ENCODE data around the gene EFHC1. TPM values are rescaled to one million over a fixed set of nuclear protein-coding genes. Genes with fewer than 3 reads are reported as not detected.

Gene EFHC1
- total RNA-seq, 1 experiment from 2014 or later, result 12.4 TPM

GRCh38 chr6:52523378-52524142 lies 103.4 kb downstream of the EFHC1 start:
- BruUV-seq (replicated peaks), result no TSS peak
- peaks cover 5% of the 10 kb centered on the region; the same call in 1 of the 2 replicates for H3K79me2 ChIP-seq (ENCODE audit: insufficient read depth, low read length)
- H3K4me1 ChIP-seq (ENCODE audit: control insufficient read depth in 1 of 2, insufficient read depth in 2 of 2, low read length in 2 of 2), result peaks cover 23 to 31% of the 10 kb centered on the region in 2 experiments; a peak in 3 of 4 replicates
- no peak for DNase-seq (ENCODE audit: low read depth, low spot score)
- RAD21 ChIA-PET (ENCODE audit: low non-redundant PET in 1 of 2, low total read pairs in 2 of 2, uncharacterized antibody in 2 of 2, unreplicated experiment in 2 of 2), result no interaction called here
- H3K27me3 ChIP-seq (ENCODE audit: insufficient read depth, low read length), result no peaks in the 10 kb centered on the region
- 0 out of 2 replicates have a peak, but pooled peaks cover 2% of the 10 kb centered on the region for H3K9me2 ChIP-seq (ENCODE audit: insufficient read depth)
- H3K9ac ChIP-seq (ENCODE audit: low read length), result no peak overlapping the region
- no peaks in the 10 kb centered on the region for H3K9me3 ChIP-seq (ENCODE audit: control insufficient read depth in 1 of 2, insufficient read depth in 1 of 2, low read depth in 1 of 2, low read length in 2 of 2)
- POLR2A ChIA-PET, result no interaction called here
- H3K36me3 ChIP-seq (ENCODE audit: control insufficient read depth in 1 of 2, insufficient read depth in 2 of 2, low read length in 2 of 2), result no peaks in the 10 kb centered on the region
- ATAC-seq, result no peak
- no peaks in the 10 kb centered on the region for H4K20me1 ChIP-seq (ENCODE audit: insufficient read depth)
- H3K27ac ChIP-seq (ENCODE audit: low read depth, low read length), result no peak overlapping the region
- intact Hi-C loops (cut with micrococcal nuclease), result no loop called here
- no peak overlapping the region for H2AFZ ChIP-seq (ENCODE audit: low read depth, low read length, poor library complexity, severe bottlenecking)
- CTCF ChIA-PET, result no interaction called here
- TF ChIP-seq REST (IDR thresholded peaks at IDR 0.05; ENCODE audit: low read depth) (no peak), ZNF274 (IDR thresholded peaks at IDR 0.05; ENCODE audit: low read depth, low read length) (no peak)
- no peak overlapping the region for H3K4me3 ChIP-seq (replicated peaks in 1 of 2; ENCODE audit: low read depth in 1 of 2, low read length in 2 of 2)
- H3K4me2 ChIP-seq (ENCODE audit: low read length), result 0 out of 2 replicates have a peak overlapping the region, but pooled peaks have one; percentile 52

- ATAC-seq, result no peak
- intact Hi-C loops (cut with micrococcal nuclease), result no loop called here
- Histone ChIP-seq H3K27ac (ENCODE audit: low read depth, low read length) (no peak overlapping the region), H2AFZ (ENCODE audit: low read depth, low read length, poor library complexity, severe bottlenecking) (no peak overlapping the region), H3K36me3 (ENCODE audit: control insufficient read depth in 1 of 2, insufficient read depth in 2 of 2, low read length in 2 of 2) (no peaks in the 10 kb centered on the region), H3K4me2 (ENCODE audit: low read length) (no peak overlapping the region), H3K4me1 (ENCODE audit: control insufficient read depth in 1 of 2, insufficient read depth in 2 of 2, low read length in 2 of 2) (peaks cover 17 to 25% of the 10 kb centered on the region in 2 experiments; a peak in 3 of 4 replicates), H4K20me1 (ENCODE audit: insufficient read depth) (no peaks in the 10 kb centered on the region), H3K9me3 (ENCODE audit: control insufficient read depth in 1 of 2, insufficient read depth in 1 of 2, low read depth in 1 of 2, low read length in 2 of 2) (no peaks in the 10 kb centered on the region), H3K79me2 (ENCODE audit: insufficient read depth, low read length) (peaks cover 5% of the 10 kb centered on the region; the same call in 1 of the 2 replicates), H3K9ac (ENCODE audit: low read length) (no peak overlapping the region), H3K9me2 (ENCODE audit: insufficient read depth) (no peaks in the 10 kb centered on the region), H3K4me3 (replicated peaks in 1 of 2; ENCODE audit: low read depth in 1 of 2, low read length in 2 of 2) (no peak overlapping the region), H3K27me3 (ENCODE audit: insufficient read depth, low read length) (no peaks in the 10 kb centered on the region)
- ChIA-PET RAD21 (ENCODE audit: low non-redundant PET in 1 of 2, low total read pairs in 2 of 2, uncharacterized antibody in 2 of 2, unreplicated experiment in 2 of 2) (no interaction called here), CTCF (no interaction called here), POLR2A (no interaction called here)
- no peak for DNase-seq (ENCODE audit: low read depth, low spot score)
- no TSS peak for BruUV-seq (replicated peaks)
- TF ChIP-seq CBX3 (IDR thresholded peaks at IDR 0.05; ENCODE audit: low read depth), result no peak
- no peak for TF ChIP-seq MAX (IDR thresholded peaks at IDR 0.05)
- no peak for TF ChIP-seq REST (IDR thresholded peaks at IDR 0.05; ENCODE audit: low read depth)
- no peak for TF ChIP-seq POLR2AphosphoS5 (IDR thresholded peaks at IDR 0.05; ENCODE audit: low read depth, low read length)
- TF ChIP-seq YY1 (IDR thresholded peaks at IDR 0.05; ENCODE audit: extremely low read depth, insufficient replicate concordance, low read depth, low read length), result no peak
- no peak for TF ChIP-seq CTCF (IDR thresholded peaks at IDR 0.05 in 2 of 3, conservative IDR thresholded peaks at IDR 0.05 in 1 of 3; ENCODE audit: borderline replicate concordance in 1 of 3, insufficient read depth in 1 of 3, low read depth in 2 of 3, low read length in 2 of 3)
Observed at GRCh38 chr6:52524918-52525317, 104.8 kb downstream of the EFHC1 start.

Measured in HCT116 (cell line).